H9 (cell line): ENCODE data around the gene ZNF641. TPM values are rescaled to one million over a fixed set of nuclear protein-coding genes. Genes with fewer than 3 reads are reported as not detected.

Experiments
- DNase-seq: peaks from one replicate; pipeline ENCODE4 v3.0.0-alpha.2; 2017
- H2AFZ ChIP-seq: one replicate; pipeline ENCODE4 v1.6.1; 2013; ENCODE audit warnings: mild to moderate bottlenecking, low read length, control low read depth, moderate library complexity
- H2AK5ac ChIP-seq: 2 replicates; pipeline ENCODE4 v1.6.1; 2013; ENCODE audit warnings: low read length, control low read depth, mixed read lengths; ENCODE audit not compliant: insufficient read length
- H2BK120ac ChIP-seq: one replicate; pipeline ENCODE4 v1.6.1; 2013; ENCODE audit warnings: low read depth, mild to moderate bottlenecking, low read length, control low read depth, inconsistent platforms; ENCODE audit not compliant: poor library complexity, severe bottlenecking
- H2BK12ac ChIP-seq: 2 replicates; pipeline ENCODE4 v1.6.1; 2013; ENCODE audit warnings: low read length, control low read depth, mixed read lengths, low read depth; ENCODE audit not compliant: insufficient read length
- H2BK15ac ChIP-seq: 2 replicates; pipeline ENCODE4 v1.6.1; 2013; ENCODE audit warnings: low read depth, low read length, control low read depth
- H2BK20ac ChIP-seq: one replicate; pipeline ENCODE4 v1.6.1; 2013; ENCODE audit warnings: low read depth, mild to moderate bottlenecking, low read length, control low read depth, inconsistent platforms; ENCODE audit not compliant: poor library complexity, severe bottlenecking
- H2BK5ac ChIP-seq: 2 replicates; pipeline ENCODE4 v1.6.1; 2013; ENCODE audit warnings: low read length, control low read depth, mixed read lengths; ENCODE audit not compliant: insufficient read length
- H3K14ac ChIP-seq: 2 replicates; pipeline ENCODE4 v1.6.1; 2013; ENCODE audit warnings: low read length, control low read depth; ENCODE audit not compliant: insufficient read depth
- H3K18ac ChIP-seq: 2 replicates; pipeline ENCODE4 v1.6.1; 2013; ENCODE audit warnings: low read depth, mild to moderate bottlenecking, mixed read lengths, low read length, control low read depth; ENCODE audit not compliant: insufficient read length
- H3K23ac ChIP-seq: 2 replicates; pipeline ENCODE4 v1.6.1; 2013; ENCODE audit warnings: low read length, control low read depth, mixed read lengths, low read depth; ENCODE audit not compliant: insufficient read length
- H3K23me2 ChIP-seq: 2 replicates; pipeline ENCODE4 v1.6.1; 2013; ENCODE audit warnings: low read depth, mild to moderate bottlenecking, mixed read lengths, low read length, control low read depth; ENCODE audit not compliant: insufficient read length, poor library complexity, severe bottlenecking
- H3K27ac ChIP-seq: 2 replicates; pipeline ENCODE4 v1.5.1; 2013; ENCODE audit warnings: low read length, control low read depth, mixed read lengths, low read depth; ENCODE audit not compliant: insufficient read length
- H3K27me3 ChIP-seq: 2 replicates; pipeline ENCODE4 v1.6.1; 2013; ENCODE audit warnings: low read length, control low read depth, inconsistent platforms; ENCODE audit not compliant: insufficient read depth
- H3K4ac ChIP-seq: 2 replicates; pipeline ENCODE4 v1.6.1; 2013; ENCODE audit warnings: low read depth, mild to moderate bottlenecking, control low read depth, inconsistent platforms, low read length, moderate library complexity
- H3K4me1 ChIP-seq: 2 replicates; pipeline ENCODE4 v1.6.1; 2013; ENCODE audit warnings: low read length, control low read depth, inconsistent platforms; ENCODE audit not compliant: insufficient read depth
- H3K4me2 ChIP-seq: 2 replicates; pipeline ENCODE4 v1.6.1; 2013; ENCODE audit warnings: low read length, control low read depth, mixed read lengths; ENCODE audit not compliant: insufficient read length, insufficient read depth
- H3K56ac ChIP-seq: 2 replicates; pipeline ENCODE4 v1.6.1; 2013; ENCODE audit warnings: low read depth, mild to moderate bottlenecking, mixed read lengths, low read length, control low read depth; ENCODE audit not compliant: insufficient read length
- H3K79me1 ChIP-seq: 2 replicates; pipeline ENCODE4 v1.6.1; 2013; ENCODE audit warnings: low read depth, mild to moderate bottlenecking, moderate library complexity, low read length, control low read depth, inconsistent platforms; ENCODE audit not compliant: insufficient read depth, poor library complexity, severe bottlenecking
- H3K79me2 ChIP-seq: 2 replicates; pipeline ENCODE4 v1.6.1; 2013; ENCODE audit warnings: low read length, control low read depth, inconsistent platforms; ENCODE audit not compliant: insufficient read depth
- H3K9ac ChIP-seq: 2 replicates; pipeline ENCODE4 v1.6.1; 2013; ENCODE audit warnings: low read length, control low read depth, mixed read lengths; ENCODE audit not compliant: insufficient read length; ENCODE audit errors: extremely low read depth
- H3K9me3 ChIP-seq: one replicate; pipeline ENCODE4 v1.6.1; 2013; ENCODE audit warnings: low read depth, low read length, inconsistent platforms; ENCODE audit not compliant: control insufficient read depth
- H3T11ph ChIP-seq: one replicate; pipeline ENCODE4 v1.6.1; 2013; ENCODE audit warnings: mild to moderate bottlenecking, low read length, control low read depth, inconsistent platforms
- H4K20me1 ChIP-seq: one replicate; pipeline ENCODE4 v1.6.1; 2013; ENCODE audit not compliant: control insufficient read depth, insufficient read length, insufficient read depth
- H4K5ac ChIP-seq: 2 replicates; pipeline ENCODE4 v1.6.1; 2013; ENCODE audit warnings: low read depth, mild to moderate bottlenecking, mixed read lengths, low read length, control low read depth; ENCODE audit not compliant: insufficient read length
- H4K8ac ChIP-seq: replicated peaks from 2 replicates; pipeline ENCODE4 v1.6.1; 2013; ENCODE audit warnings: low read length, control low read depth, mixed read lengths, low read depth; ENCODE audit not compliant: insufficient read length
- H4K91ac ChIP-seq: 2 replicates; pipeline ENCODE4 v1.6.1; 2013; ENCODE audit warnings: low read depth, mild to moderate bottlenecking, moderate library complexity, mixed read lengths, low read length, control low read depth; ENCODE audit not compliant: insufficient read length
- H3K27ac Mint-ChIP-seq, 3 experiments: 2 replicates in 2 of 3; 3 replicates in 1 of 3; pipeline ENCODE4 v1.8.0; 2020 to 2021; ENCODE audit warnings: mixed read lengths in 3 of 3, mild to moderate bottlenecking in 1 of 3, moderate library complexity in 1 of 3
- H3K27me3 Mint-ChIP-seq: 2 replicates; pipeline ENCODE4 v1.8.0; 2021; ENCODE audit warnings: low read depth, mild to moderate bottlenecking, moderate library complexity, mixed read lengths
- H3K36me3 Mint-ChIP-seq, 3 experiments: 2 replicates in 2 of 3; 3 replicates in 1 of 3; pipeline ENCODE4 v1.8.0; 2020 to 2021; ENCODE audit warnings: low read depth in 3 of 3, mixed read lengths in 3 of 3; ENCODE audit not compliant: insufficient read depth in 1 of 3
- H3K4me1 Mint-ChIP-seq, 2 experiments: 2 replicates each; pipeline ENCODE4 v1.8.0; 2020; ENCODE audit warnings: mixed read lengths in 2 of 2
- H3K4me3 Mint-ChIP-seq, 2 experiments: 2 replicates in 1 of 2; 3 replicates in 1 of 2; pipeline ENCODE4 v1.8.0; 2020 to 2021; ENCODE audit warnings: mild to moderate bottlenecking in 2 of 2, mixed read lengths in 2 of 2, moderate library complexity in 1 of 2
- H3K9me3 Mint-ChIP-seq, 2 experiments: 2 replicates in 1 of 2; 3 replicates in 1 of 2; pipeline ENCODE4 v1.8.0; 2020; ENCODE audit warnings: mild to moderate bottlenecking in 2 of 2, mixed read lengths in 2 of 2, moderate library complexity in 1 of 2
- WGBS: extraction: QIAGEN DNeasy Blood & Tissue Kit; methylation state at CpG from one replicate; pipeline ENCODE4 v1.1.7; 2013; ENCODE audit warnings: missing lambda C conversion rate, low lambda C conversion rate, mixed read lengths; ENCODE audit not compliant: insufficient read length; ENCODE audit errors: extremely low coverage; 5-methylcytosine and 5-hydroxymethylcytosine counted together
- total RNA-seq: library from RNA; stranded (reverse); gene quantifications from 2 replicates; pipeline ENCODE4 v1.2.1, GENCODE V29; 2021
- TF ChIP-seq, protein P1 (sequence below): fragments of 200-600 bp; sonication (generic); conservative IDR thresholded peaks from 3 replicates; pipeline ENCODE4 v1.8.0; 2021; ENCODE audit warnings: antibody characterized with exemption, mild to moderate bottlenecking

Gene ZNF641
- total RNA-seq, 1 experiment from 2014 or later: 8.5 TPM

DNA sequence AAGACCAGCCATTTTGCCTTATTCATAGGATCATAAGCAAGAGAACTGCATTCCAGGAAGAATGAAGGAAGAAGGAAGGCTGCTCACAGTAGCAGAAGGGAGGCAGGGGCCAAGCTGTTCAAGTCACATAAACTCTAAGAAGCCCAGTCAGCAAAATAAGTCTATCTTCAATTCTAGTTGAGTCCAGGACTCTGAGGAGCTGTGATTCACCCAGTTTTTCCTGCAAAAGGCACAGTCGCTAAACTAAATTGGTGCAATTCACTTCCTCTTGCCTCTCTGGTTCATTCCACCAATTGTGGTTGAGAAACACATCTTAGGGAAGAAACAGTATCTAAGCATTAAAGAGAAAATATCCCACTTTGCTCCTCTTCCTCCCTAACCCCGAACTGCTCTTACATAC, 9.8 kb downstream of the ZNF641 start:
- Histone ChIP-seq H3K23ac (no peak overlapping the region), H4K20me1 (no peaks in the 10 kb centered on the region), H3K9ac (no peak overlapping the region), H4K91ac (no peak overlapping the region), H4K5ac (no peak overlapping the region), H3K4me2 (no peak overlapping the region), H3K23me2 (no peaks in the 10 kb centered on the region), H3K79me2 (no peaks in the 10 kb centered on the region), H3K79me1 (no peaks in the 10 kb centered on the region), H2BK15ac (no peak overlapping the region), H3K4me1 (no peaks in the 10 kb centered on the region), H4K8ac (no peak overlapping the region), H3T11ph (no peak overlapping the region), H3K27ac (no peak overlapping the region), H2BK12ac (no peak overlapping the region), H3K18ac (no peak overlapping the region), H3K4ac (no peak overlapping the region), H2AFZ (no peak overlapping the region), H2BK120ac (no peak overlapping the region), H3K9me3 (no peaks in the 10 kb centered on the region), H3K56ac (no peak overlapping the region), H2BK5ac (no peak overlapping the region), H2AK5ac (no peak overlapping the region), H2BK20ac (no peak overlapping the region), H3K27me3 (no peaks in the 10 kb centered on the region), H3K14ac (no peak overlapping the region)
- Mint-ChIP-seq H3K36me3 (peaks cover 0 to 23% (median 6%) of the 10 kb centered on the region in 3 experiments; a peak in 3 of 7 replicates), H3K4me3 (no peak overlapping the region), H3K9me3 (peaks cover 0 to 7% of the 10 kb centered on the region in 2 experiments; a peak in 1 of 5 replicates), H3K27ac (no peak overlapping the region), H3K27me3 (no peaks in the 10 kb centered on the region; the same call in 1 of the 2 replicates), H3K4me1 (no peaks in the 10 kb centered on the region; a peak in 1 of 4 replicates)
- no peak for DNase-seq
- WGBS: no CpG with 5 or more reads among the region's 2 CpGs
- TF ChIP-seq, protein P1, sequence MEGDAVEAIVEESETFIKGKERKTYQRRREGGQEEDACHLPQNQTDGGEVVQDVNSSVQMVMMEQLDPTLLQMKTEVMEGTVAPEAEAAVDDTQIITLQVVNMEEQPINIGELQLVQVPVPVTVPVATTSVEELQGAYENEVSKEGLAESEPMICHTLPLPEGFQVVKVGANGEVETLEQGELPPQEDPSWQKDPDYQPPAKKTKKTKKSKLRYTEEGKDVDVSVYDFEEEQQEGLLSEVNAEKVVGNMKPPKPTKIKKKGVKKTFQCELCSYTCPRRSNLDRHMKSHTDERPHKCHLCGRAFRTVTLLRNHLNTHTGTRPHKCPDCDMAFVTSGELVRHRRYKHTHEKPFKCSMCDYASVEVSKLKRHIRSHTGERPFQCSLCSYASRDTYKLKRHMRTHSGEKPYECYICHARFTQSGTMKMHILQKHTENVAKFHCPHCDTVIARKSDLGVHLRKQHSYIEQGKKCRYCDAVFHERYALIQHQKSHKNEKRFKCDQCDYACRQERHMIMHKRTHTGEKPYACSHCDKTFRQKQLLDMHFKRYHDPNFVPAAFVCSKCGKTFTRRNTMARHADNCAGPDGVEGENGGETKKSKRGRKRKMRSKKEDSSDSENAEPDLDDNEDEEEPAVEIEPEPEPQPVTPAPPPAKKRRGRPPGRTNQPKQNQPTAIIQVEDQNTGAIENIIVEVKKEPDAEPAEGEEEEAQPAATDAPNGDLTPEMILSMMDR: no peak
